Epithelial cell of proximal tubule (primary cell): ENCODE data around the gene GRAMD2B. TPM values are rescaled to one million over a fixed set of nuclear protein-coding genes. Genes with fewer than 3 reads are reported as not detected.

ENCODE experiments used
- DNase-seq: peaks from one replicate; pipeline ENCODE4 v3.0.0-alpha.2; 2011; ENCODE audit warnings: low read depth
- H3K4me3 ChIP-seq: 2 replicates; pipeline ENCODE4 v1.5.1; 2011; ENCODE audit warnings: low read depth, mild to moderate bottlenecking, low read length
- CTCF ChIP-seq: conservative IDR thresholded peaks from 2 replicates; pipeline ENCODE4 v1.5.1; 2012; ENCODE audit warnings: low read depth, mild to moderate bottlenecking, low read length
- total RNA-seq: library from RNA; depleted of rRNA; stranded (reverse); fragments of >200 nt; gene quantifications from 2 replicates; pipeline ENCODE4 v1.2.3, GENCODE V29; 2015

GRAMD2B gene
- total RNA-seq, 1 donor from 2014 or later = 43.2 TPM

- TF ChIP-seq CTCF = no peak
- DNase-seq = no peak
- no peak overlapping the region for H3K4me3 ChIP-seq
Observed at GRCh38 chr5:126384985-126385384, 38.2 kb upstream of the GRAMD2B start.

GRCh38 chr5:126385524-126386502 lies 37.4 kb upstream of the GRAMD2B start:
- DNase-seq = no peak
- no peak for TF ChIP-seq CTCF
- no peak overlapping the region for H3K4me3 ChIP-seq

GRCh38 chr5:126389179-126389578 lies 34.0 kb upstream of the GRAMD2B start:
- no peak for DNase-seq
- H3K4me3 ChIP-seq = no peak overlapping the region

GRCh38 chr5:126390051-126390450 lies 33.2 kb upstream of the GRAMD2B start:
- H3K4me3 ChIP-seq = no peak overlapping the region
- TF ChIP-seq CTCF = no peak
- DNase-seq = no peak

More at GRCh38 chr5:126389179-126389578, 34.0 kb upstream of the GRAMD2B start:
- no peak for TF ChIP-seq CTCF

- H3K4me3 ChIP-seq = no peak overlapping the region
- no peak for TF ChIP-seq CTCF
- DNase-seq = no peak
Observed at GRCh38 chr5:126391386-126391785, 31.8 kb upstream of the GRAMD2B start.

GRCh38 chr5:126394211-126394788 lies 28.9 kb upstream of the GRAMD2B start:
- H3K4me3 ChIP-seq = no peak overlapping the region
- no peak for DNase-seq
- TF ChIP-seq CTCF = no peak

GRCh38 chr5:126395198-126395597 lies 28.0 kb upstream of the GRAMD2B start:
- no peak for TF ChIP-seq CTCF
- no peak for DNase-seq

More at GRCh38 chr5:126395198-126395597, 28.0 kb upstream of the GRAMD2B start:
- H3K4me3 ChIP-seq = no peak overlapping the region
